Stimulated activated CD8-positive, alpha-beta memory T cell treated with anti-CD3 and anti-CD28 coated beads, Interleukin-12 subunit alpha, Interleukin-12 subunit beta, amount 100 ng/mL, for 1 hour (primary cell): ENCODE data around the gene NET1.

Experiments
- DNase-seq: peaks from one replicate; pipeline ENCODE4 v3.0.0-alpha.2; 2020; ENCODE audit warnings: low read depth

NET1 gene

DNA sequence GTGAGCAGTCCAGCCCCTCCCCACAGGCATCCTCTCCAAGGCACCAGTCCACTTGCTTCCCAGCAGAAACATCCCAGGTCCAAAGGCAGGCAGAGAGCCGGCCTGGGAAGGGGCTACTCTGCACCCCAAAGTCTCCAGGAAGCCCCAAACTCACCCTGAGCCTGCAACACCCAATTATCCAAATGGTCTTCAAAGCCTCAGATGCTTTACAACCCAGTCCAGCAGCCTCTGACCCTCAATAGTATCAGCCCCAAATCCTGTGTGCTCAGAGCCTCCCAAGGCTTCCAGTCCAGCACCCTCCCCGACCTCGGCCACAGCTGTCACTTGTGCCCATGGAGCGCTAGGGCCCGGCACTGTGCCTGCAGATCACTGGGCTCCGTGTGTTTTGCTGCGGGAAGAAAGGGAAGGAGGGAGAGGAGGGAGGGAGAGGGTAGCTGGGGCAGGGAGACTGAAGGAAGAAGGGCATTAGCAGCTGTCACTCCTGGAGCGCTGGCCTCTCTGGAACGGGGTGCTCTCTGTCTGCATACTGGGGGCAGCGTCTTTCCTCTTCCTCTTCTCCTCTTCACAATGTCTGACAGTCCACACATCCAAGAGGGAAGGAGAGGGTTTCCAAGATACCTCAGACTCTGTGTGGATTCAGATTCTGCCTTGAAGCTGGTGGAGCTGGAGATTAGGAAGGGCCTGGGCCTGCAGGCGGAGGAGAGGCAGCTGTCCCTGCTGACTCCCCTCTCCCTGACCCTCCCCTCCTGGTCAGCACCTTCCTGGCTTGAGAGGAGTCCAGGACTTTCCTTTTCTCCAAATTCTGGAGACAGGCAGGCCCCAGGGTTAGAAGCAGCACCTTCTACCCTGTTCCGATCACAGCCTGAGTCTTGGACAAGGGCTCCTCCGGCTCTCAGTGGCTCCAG, 73.8 kb downstream of the NET1 start:
- DNase-seq = no peak

- no peak for DNase-seq
Measured at GRCh38 chr10:5486853-5487235, 74.5 kb downstream of the NET1 start.

- DNase-seq = no peak
Measured at GRCh38 chr10:5488272-5489161, 76.2 kb downstream of the NET1 start.

DNA sequence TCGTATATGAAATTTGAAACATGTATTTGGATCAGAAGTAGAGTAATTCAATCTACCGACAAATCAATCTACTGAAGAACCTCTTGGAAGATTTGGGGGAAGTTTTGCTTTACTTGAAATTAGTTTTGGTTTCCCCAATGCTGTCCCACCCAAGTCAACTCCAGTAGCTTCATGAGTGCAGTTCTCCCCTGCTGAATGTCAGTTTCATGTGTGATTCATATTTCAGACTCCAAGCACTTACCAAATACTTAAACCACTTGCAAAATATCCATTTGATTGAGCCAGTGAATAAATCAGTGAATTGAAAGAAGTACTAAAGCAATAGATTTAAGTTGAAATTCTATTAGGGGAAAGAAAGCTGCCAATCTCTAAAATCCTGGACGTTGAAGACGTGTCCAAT, 77.7 kb downstream of the NET1 start:
- no peak for DNase-seq

- DNase-seq = no peak
Measured at GRCh38 chr10:5490698-5491464, 78.5 kb downstream of the NET1 start.

- DNase-seq = no peak
Measured at GRCh38 chr10:5491477-5491876, 79.1 kb downstream of the NET1 start.

DNA sequence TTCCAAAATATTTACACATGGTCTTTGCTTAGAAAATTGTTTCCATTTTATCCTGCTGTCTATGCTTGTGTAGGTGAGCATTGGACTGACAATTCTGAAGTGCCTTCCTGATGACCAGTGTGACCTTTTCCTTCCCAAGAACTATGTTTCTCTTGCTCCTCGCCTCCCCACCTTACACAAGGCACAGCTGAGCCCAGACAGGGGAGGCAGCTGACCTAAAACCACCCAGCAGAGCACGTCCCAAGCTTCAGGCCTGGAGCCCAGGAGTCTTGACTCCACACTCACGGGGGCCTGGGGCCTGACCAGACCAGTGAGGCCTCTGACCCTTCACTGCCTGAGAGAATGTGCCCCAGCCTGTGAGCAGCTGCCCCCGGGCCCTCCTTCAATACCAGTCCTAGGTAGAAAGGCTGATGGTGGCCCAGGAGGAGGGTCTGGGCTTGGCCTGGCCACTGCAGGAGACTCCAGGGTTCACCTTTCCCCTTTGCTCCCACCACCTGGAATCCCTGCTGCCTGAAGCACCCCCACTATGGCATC, 80.0 kb downstream of the NET1 start:
- no peak for DNase-seq

DNA sequence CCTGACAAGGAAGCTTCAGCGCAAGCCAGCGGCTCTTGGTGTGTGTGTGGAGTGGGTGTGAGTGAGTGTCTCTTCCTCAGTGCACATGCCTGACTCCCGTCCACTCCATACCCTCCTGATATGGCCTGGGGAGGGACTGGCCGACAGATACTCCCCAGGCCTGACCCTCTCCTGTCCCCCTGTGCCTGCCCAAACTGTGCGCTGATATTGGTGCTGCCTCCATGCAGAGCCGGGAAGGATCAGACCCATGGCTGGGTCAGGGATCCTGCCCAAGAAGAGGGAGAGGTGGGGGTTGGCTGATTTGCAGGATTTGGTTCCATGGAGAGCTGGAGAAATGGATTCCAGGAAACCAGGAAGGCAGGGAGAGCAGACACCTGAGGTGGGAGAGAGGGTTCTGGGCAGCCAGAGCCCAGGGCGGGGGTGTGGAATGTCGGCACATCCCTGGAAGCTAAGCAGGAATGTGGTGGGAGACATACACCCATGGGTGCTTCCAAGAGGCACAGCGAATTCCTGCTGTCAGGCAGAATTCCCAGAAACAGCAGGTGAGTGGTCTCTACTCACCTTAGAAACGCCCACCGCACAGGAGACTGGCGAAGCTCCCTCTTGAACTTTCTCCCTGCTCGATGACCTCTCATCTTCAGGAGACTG, 80.7 kb downstream of the NET1 start:
- DNase-seq = no peak

GRCh38 chr10:5493691-5494090, 81.3 kb downstream of the NET1 start:
- DNase-seq = no peak

DNA sequence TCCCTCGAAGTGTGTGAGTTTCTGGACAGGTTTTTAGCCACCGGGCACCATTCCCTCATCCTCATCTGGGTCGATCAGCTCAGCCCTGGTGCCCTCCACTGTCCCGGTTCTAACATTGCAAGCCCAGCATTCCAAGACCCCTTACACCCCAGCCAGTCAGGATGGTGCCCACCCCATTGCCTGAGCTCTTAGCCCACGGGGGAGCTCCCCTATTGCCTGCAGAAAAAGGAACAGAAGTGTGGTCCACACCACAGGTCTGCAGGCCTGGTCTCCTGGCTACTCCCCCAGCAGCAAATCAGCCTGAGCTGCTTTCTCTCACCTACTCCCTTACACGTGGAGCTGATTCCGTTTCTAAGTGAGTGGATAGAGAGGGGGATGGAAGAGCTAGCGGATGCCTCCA, 82.3 kb downstream of the NET1 start:
- no peak for DNase-seq

DNA sequence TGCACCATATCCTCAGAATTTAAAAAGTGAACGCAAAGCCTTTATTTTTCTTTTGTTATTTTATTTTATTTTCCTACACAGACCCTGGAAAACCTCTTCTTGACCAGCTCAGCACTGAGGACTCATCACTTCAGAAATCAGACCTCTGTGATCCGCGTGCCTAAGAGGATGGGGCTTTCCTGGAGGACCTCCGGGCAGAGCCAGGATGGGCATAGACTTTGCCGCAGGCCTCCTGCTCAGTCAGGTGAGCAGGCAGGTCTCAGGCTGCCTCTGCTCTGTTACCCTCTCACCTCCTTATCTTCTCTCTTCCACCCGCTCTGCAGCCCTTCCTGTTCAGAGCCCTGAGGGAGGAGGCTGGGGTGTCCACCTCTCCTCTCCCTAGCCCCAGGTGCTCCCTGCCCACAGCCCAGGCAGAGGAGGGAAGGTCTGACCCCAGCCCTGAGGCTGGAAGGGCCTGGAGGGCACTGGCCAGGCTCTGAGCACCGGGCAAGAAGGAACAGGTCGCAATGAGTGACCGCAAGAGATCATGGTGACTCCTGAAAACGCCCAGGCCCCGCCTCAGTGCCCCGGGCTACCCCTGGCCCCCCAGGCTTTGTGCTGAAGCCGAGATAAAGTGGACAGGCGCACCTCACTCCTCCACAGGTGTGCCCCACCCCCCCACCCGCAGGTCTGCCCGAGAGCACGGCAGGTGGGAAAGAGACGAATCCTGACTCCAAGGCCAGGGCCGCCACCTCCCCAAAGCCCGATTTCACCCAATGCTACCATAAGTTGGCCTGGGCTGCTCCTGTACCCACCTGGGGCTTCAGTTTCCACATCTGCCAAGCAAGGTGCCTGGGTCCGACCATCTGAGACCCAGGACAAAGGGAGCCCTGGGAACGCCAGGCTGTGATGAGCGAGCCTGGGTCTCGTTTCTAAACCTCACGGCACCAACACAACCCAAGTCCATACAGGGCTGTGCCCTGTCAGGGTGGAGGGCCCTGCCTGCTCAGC, 84.2 kb downstream of the NET1 start:
- no peak for DNase-seq

GRCh38 chr10:5497289-5497688, 84.9 kb downstream of the NET1 start:
- DNase-seq = no peak

DNA sequence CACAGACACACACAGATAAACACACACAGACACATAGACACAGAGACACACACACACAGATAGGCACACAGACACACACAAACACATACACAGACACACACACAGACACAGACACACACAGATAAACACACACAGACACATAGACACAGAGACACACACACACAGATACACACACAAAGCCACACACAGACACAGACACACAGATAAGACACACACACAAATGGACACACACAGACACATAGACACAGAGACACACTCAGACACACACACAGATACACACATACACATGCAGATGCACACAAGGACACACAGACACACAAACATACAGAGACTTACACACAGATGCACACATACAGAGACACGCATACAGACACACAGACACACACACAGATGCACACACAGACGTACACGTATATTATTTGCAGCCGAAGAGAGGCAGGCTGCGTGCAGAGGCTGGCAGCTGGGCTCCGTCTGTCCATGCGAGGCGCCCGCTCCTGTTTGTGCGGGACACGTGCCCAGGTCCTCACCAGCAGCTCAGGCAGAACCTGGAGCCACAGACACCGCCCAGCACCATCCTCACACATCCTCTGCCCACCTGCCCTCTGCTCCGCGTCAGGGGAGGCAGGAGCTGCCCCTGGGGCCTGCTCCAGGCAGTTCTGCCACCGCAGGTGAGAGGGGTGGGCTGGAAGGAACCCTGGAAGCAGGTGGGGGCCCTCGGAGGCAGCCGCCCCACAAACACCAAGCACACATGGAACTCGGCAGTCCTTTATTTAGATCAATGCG, 85.8 kb downstream of the NET1 start:
- DNase-seq = no peak

DNA sequence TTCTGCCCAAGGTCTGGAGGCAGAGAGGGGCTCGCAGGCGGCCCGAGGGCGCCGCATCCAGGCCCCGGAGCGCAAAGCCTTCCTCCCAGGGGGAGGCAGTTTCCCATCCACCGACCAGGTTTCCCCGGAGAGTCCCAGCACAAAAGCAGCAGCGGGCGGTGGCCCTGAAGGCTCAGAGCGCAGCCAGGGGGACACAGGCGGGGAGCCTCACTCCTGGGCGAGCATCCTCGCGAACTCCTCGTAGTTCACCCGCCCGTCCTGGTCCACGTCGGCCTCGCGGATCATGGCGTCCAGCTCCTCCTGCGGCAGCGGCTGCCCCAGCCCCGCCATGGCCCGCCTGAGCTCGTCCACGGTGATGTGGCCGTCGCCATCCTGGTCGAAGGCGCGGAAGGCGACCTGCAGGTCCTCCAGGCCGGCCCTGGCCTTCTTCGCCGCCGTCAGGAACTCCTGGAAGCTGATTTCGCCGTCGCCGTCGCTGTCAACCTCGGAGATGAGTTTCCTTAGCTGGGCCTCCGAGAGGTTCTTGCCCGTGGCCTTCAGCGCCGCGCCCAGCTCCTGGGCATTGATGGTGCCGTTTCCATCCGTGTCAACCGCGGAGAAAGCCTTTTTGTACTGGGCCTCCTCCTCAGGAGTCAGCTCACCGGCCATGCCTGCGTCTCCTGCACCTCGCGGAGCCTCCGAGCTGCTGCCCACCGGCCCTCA, 86.6 kb downstream of the NET1 start:
- DNase-seq = no peak

DNA sequence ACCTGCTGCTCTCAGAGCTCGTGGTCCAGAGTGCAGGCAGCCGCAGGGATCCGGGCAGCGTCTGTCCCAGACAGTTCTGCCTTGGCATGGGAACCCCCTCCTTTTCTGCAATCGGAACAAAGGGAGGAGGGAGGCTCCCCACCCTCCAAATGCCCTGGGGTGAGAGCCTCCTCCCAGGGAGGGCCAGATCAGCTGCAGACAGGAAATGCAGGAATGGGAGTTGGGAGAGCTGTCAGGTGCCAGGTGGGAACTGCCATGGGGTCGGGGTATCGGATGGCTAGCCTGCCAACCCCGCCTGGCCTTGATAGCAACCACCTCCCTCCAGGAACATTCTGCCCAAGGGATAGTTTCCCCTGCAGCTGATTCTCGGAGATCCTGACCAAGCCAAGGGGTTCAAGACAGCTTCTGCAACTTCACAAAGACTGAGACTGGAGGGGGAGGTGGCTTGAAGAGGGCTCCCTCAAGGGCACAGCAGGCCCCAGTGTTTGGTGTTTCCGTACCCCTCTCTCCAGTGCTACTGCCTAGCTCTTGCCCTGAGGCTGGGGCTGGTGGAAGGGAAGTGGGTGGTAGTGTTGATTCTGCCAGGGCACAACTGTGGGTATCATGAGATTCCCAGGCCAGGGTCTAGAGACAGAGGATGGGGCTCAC, 87.3 kb downstream of the NET1 start, which contains the start of gene CALML5:
TSS of gene CALML5 (minus strand) at position 78 of the 648 bp plus-strand sequence. CDS start 132 bp downstream, outside the sequence.
- no peak for DNase-seq

GRCh38 chr10:5500162-5500670, 87.9 kb downstream of the NET1 start:
- DNase-seq = no peak

GRCh38 chr10:5500910-5501309, 88.6 kb downstream of the NET1 start:
- no peak for DNase-seq

- DNase-seq = no peak
Measured at GRCh38 chr10:5502061-5502521, 89.7 kb downstream of the NET1 start.
